Stimulated activated CD4-positive, alpha-beta T cell treated with anti-CD3 and anti-CD28 coated beads, Interleukin-15, amount 100 ng/mL, for 1 hour (primary cell): ENCODE data around the gene MEF2C.
"Not testable (repeated sequence)": the region's sequence is repeated elsewhere in the genome, so short reads cannot be mapped to it uniquely, and the experiment has no call there.

Experiments used
- DNase-seq, 2 donors: peaks; one replicate each; pipeline ENCODE4 v3.0.0-alpha.2; 2020; ENCODE audit warnings: low read depth in 1 of 2, low spot score in 1 of 2

The MEF2C gene

DNA sequence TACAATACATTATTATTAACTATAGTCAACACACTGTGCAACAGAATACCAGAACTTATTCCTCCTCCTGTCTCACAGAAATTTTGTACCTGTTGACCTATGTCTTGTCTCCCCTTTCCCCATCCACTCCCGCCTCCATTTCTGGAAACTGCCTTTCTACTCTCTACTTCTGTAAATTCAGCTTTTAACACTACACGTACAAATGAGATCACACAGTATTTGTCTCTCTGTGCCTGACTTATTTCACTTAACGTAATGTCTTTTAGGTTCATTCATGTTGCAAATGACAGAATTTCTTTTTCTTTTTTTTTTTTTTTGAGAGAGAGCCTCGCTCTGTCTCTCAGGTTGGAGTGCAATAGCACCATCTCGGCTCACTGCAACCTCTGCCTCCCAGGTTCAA lies 19.5 kb downstream of the MEF2C start:
- no peak for DNase-seq

GRCh38 chr5:88862547-88863175 lies 20.3 kb downstream of the MEF2C start:
- DNase-seq, result no peak

GRCh38 chr5:88861231-88861630 lies 21.8 kb downstream of the MEF2C start:
- DNase-seq, result no peak

GRCh38 chr5:88860501-88860900 lies 22.5 kb downstream of the MEF2C start:
- DNase-seq, result no peak

DNA sequence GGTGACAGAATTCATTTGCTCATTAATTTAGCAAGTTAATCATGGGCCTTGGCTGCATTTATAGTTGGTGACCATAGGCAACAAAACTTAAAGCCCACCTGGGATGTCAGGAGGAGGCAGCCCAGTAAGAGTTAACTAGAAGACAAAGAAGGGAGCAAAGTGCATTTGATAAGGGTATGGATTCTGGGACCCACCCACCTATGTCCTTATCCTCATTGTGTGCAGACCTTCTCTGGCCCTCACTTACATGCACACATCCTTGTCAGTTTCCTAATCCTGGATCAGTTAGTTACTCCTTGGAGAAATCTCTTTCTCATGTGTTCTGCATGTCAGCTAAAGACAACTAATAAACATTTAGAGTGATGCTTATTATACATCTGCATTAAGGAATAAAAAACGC lies 24.6 kb downstream of the MEF2C start:
- DNase-seq, result no peak

DNA sequence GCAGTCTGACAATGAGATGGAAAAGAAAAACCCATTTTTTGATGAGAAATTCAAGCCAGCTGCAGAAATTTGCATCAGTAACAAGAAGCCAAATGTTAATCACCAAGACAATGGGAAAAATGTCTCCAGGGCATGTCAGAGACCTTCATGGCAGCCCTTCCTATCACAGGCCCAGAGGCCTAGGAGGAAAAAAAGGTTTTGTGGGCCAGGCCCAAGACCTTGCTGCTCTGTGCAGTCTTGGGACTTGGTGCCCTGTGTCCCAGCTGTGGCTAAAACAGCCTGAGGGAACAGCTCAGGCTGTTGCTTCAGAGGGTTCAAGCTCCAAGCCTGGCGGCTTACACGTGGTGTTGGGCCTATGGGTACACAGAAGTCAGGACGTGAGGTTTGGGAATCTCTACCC lies 26.6 kb downstream of the MEF2C start:
- DNase-seq, result not testable (repeated sequence)

GRCh38 chr5:88854769-88855168 lies 28.2 kb downstream of the MEF2C start:
- no peak for DNase-seq

GRCh38 chr5:88847420-88847819 lies 35.6 kb downstream of the MEF2C start:
- DNase-seq, result no peak

GRCh38 chr5:88846434-88846833 lies 36.5 kb downstream of the MEF2C start:
- DNase-seq, result no peak

GRCh38 chr5:88845081-88845697 lies 37.8 kb downstream of the MEF2C start:
- DNase-seq, result no peak

GRCh38 chr5:88842784-88843183 lies 40.2 kb downstream of the MEF2C start:
- DNase-seq, result no peak

DNA sequence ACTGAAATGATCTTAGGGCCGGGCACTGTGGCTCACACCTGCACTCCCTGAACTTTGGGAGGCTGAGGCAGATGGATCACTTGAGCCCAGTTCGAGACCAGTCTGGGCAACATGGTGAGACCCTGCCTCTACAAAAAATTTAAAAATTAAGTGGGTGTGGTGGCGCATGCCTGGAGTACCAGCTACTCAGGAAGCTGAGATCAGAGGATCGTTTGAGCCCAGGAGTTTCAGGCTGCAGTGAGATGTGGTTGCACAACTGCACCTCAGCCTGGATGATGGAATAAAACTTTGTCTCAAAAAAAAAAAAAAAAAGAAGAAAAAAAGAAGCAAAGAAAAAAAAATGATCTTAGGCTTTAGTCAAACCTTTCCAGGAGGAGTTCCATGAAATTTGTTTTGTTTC lies 41.8 kb downstream of the MEF2C start:
- no peak for DNase-seq

- no peak for DNase-seq
Measured at GRCh38 chr5:88840495-88840894, 42.5 kb downstream of the MEF2C start.

- no peak for DNase-seq
Measured at GRCh38 chr5:88839238-88839637, 43.7 kb downstream of the MEF2C start.

DNA sequence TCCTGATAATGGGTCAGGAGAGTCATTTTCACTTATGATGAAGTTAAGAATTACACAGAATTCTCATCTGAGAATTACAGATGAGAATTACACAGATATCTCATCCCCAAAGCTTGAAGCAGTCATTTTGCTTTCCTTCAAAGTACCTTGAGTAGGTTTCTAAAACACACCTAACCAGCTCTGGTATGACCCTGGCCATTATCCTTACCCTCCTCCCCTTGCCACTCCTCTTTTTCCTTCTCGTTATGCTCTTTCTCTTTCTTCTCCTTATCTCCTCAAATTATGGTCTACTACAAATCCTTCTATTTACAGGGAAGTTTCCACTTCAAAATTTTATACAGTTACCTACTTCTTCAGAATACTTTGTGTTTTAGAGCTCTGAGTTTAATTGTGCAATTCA lies 44.5 kb downstream of the MEF2C start:
- DNase-seq, result no peak

- DNase-seq, result no peak
Measured at GRCh38 chr5:88837817-88838216, 45.2 kb downstream of the MEF2C start.

DNA sequence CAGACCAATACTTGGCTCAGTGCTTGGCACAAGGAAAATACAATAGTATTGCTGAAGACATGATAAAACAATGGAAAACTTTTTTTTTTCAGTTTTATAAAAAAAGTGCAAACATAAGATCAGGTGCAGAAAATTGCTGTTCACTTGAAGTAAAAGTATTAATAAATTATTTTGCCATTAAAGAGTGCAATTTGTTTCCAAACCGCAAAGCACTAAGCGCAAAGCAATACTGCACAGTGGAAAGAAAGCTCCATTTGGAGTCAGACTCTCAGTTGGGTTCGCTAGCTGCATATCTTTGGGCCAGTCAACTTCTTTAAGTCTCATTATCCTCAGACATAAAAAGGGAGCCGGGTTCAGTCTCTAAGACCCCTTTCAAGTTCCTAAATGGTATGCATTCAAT lies 45.8 kb downstream of the MEF2C start:
- no peak for DNase-seq

GRCh38 chr5:88836195-88836838 lies 46.7 kb downstream of the MEF2C start:
- no peak for DNase-seq

- DNase-seq, result no peak
Measured at GRCh38 chr5:88834499-88834898, 48.5 kb downstream of the MEF2C start.

GRCh38 chr5:88834131-88834462 lies 48.9 kb downstream of the MEF2C start:
- no peak for DNase-seq

DNA sequence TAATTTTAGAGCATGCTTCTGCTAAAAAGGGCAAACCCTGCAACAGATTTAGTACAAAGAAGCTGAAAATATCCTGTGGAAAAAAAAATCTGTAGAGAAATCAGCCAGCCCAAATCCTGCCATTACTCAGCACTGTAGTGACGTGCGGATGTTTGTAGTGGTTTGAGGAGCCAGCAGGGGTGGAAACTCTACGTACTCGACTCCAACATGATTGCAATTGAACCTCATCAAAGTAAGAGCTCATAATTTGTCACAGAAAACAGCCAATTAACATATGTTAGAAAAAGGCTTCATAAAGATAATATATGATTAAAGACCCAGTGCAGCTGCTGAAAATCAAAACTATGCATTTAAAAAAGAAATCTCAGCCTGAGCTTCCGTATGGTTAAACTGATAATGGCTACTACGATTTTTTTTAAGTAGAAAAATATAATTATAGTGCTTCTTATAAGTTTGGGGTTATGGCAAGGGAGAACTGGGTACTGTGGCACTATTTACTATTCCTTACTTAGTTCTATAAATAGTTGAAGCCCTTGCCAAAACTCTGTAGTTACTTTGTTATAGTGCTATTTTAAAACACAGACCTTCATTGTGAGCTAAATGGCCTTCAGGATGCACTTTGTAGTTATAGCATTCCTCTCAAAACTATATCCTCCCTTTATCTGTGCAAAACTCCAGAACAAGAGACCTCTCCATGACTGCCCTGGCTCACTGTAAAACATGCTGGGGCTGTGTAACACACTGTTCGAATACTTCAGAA lies 49.4 kb downstream of the MEF2C start:
- DNase-seq, result no peak

GRCh38 chr5:88831816-88832215 lies 51.2 kb downstream of the MEF2C start:
- DNase-seq, result no peak
